K562 (cell line): ENCODE results near the gene CUL9. TPM values are rescaled to one million over a fixed set of nuclear protein-coding genes. Genes with fewer than 3 reads are reported as not detected.

Experiments
- CBX5 ChIP-seq: IDR thresholded peaks from 2 replicates; pipeline ENCODE4 v1.6.1; 2014; ENCODE audit warnings: low read depth, borderline replicate concordance
- CREM ChIP-seq: IDR thresholded peaks from 2 replicates; pipeline ENCODE4 v1.6.1; 2014; ENCODE audit warnings: antibody characterized with exemption, low read depth
- E2F3 ChIP-seq: fragments of 250-450 bp; sonication (Bioruptor Pico); IDR thresholded peaks from 2 replicates; pipeline ENCODE4 v1.4.0; 2020; ENCODE audit warnings: mild to moderate bottlenecking
- ELF4 ChIP-seq: fragments of 450-650 bp; formaldehyde crosslinking; IDR thresholded peaks from 2 replicates; pipeline ENCODE4 v1.4.0; 2022; ENCODE audit warnings: missing genetic modification characterization
- GTF2A2 ChIP-seq: IDR thresholded peaks from 2 replicates; pipeline ENCODE4 v1.6.1; 2016; ENCODE audit warnings: mild to moderate bottlenecking, missing genetic modification characterization, missing compliant biosample characterization
- MAFK ChIP-seq: IDR thresholded peaks from 2 replicates; pipeline ENCODE4 v1.6.1; 2011; ENCODE audit warnings: low read length, improper control_type of control experiment
- NR2F6 ChIP-seq: fragments of 450-650 bp; formaldehyde crosslinking; IDR thresholded peaks from 2 replicates; pipeline ENCODE4 v1.4.0; 2020; ENCODE audit warnings: mild to moderate bottlenecking
- RBM14 ChIP-seq: fragments of 200-400 bp; formaldehyde crosslinking; IDR thresholded peaks from 2 replicates; pipeline ENCODE4 v1.6.1; 2018; ENCODE audit warnings: low read depth, mild to moderate bottlenecking, low read length, moderate library complexity, borderline replicate concordance; ENCODE audit not compliant: insufficient read depth
- RBM22 ChIP-seq: fragments of 200-400 bp; formaldehyde crosslinking; IDR thresholded peaks from 2 replicates; pipeline ENCODE4 v1.6.1; 2018; ENCODE audit warnings: low read length, low read depth; ENCODE audit not compliant: poor library complexity, severe bottlenecking
- SP1 ChIP-seq: sonication (generic); formaldehyde crosslinking; IDR thresholded peaks from 2 replicates; pipeline ENCODE4 v1.8.1; 2022; ENCODE audit warnings: mild to moderate bottlenecking, missing genetic modification reagents
- YY1 ChIP-seq, 3 experiments: IDR thresholded peaks; 2 replicates each; pipeline ENCODE4 v1.6.1; 2011; ENCODE audit warnings: low read length in 2 of 3, mild to moderate bottlenecking in 2 of 3, moderate library complexity in 2 of 3, borderline replicate concordance in 1 of 3, control low read depth in 1 of 3, low read depth in 1 of 3; ENCODE audit not compliant: insufficient read depth in 3 of 3, insufficient replicate concordance in 2 of 3, control insufficient read depth in 1 of 3, insufficient read length in 1 of 3; ENCODE audit errors: extremely low read depth in 1 of 3
- ZNF12 ChIP-seq: sonication (generic); formaldehyde crosslinking; IDR thresholded peaks from 2 replicates; pipeline ENCODE4 v1.4.0; 2020; ENCODE audit warnings: mild to moderate bottlenecking, missing genetic modification reagents
- ZNF696 ChIP-seq: fragments of 250-450 bp; sonication (Bioruptor Pico); conservative IDR thresholded peaks from 2 replicates; pipeline ENCODE4 v1.4.0; 2020; ENCODE audit warnings: mild to moderate bottlenecking, moderate library complexity
- polyA plus RNA-seq, 8 experiments: library from polyadenylated mRNA; depleted of rRNA in 4 of 8; stranded (reverse) in 5 of 8; unstranded in 3 of 8; fragments of >200 nt; fragmentation: Nextera tagmentation in 2 of 8; fragmentation: Illumina TruSeq in 1 of 8; extraction: Ambion mirVana in 2 of 8; extraction: Trizol in 1 of 8; gene quantifications; 2 replicates each; pipeline versions ENCODE4 v1.2.1 to v1.2.3, GENCODE V29; 2011 to 2014; ENCODE audit warnings: inconsistent platforms in 1 of 8, missing spikeins in 1 of 8
- total RNA-seq, 7 experiments: library from RNA; depleted of rRNA in 6 of 7; stranded (reverse); fragments of >200 nt in 6 of 7; fragmentation: Illumina TruSeq in 2 of 7; extraction: Trizol in 2 of 7; gene quantifications; 2 replicates each; pipeline versions ENCODE4 v1.2.1 to v1.2.3, GENCODE V29; 2011 to 2021; ENCODE audit warnings: low replicate concordance in 1 of 7
- TF ChIP-seq, protein P1 (sequence below): fragments of 450-650 bp; formaldehyde crosslinking; IDR thresholded peaks from 2 replicates; pipeline ENCODE4 v1.4.0; 2022; ENCODE audit warnings: mild to moderate bottlenecking, moderate library complexity
- TF ChIP-seq, protein P2 (sequence below), 2 experiments: fragments of 150-350 bp in 1 of 2; IDR thresholded peaks; 2 replicates each; pipeline ENCODE4 v1.6.1; 2012 to 2016; ENCODE audit warnings: low read depth in 2 of 2, low read length in 2 of 2, mild to moderate bottlenecking in 1 of 2, moderate library complexity in 1 of 2
- TF ChIP-seq, protein P3 (sequence below): sonication (generic); formaldehyde crosslinking; IDR thresholded peaks from 2 replicates; pipeline ENCODE4 v1.8.1; 2023; ENCODE audit warnings: mild to moderate bottlenecking, missing genetic modification reagents
- TF ChIP-seq, protein P4 (sequence below): fragments of 450-650 bp; formaldehyde crosslinking; IDR thresholded peaks from 2 replicates; pipeline ENCODE4 v1.4.0; 2020; ENCODE audit warnings: mild to moderate bottlenecking, moderate library complexity
- TF ChIP-seq, protein P5 (sequence below), 2 experiments: fragments of 250-450 bp in 1 of 2; fragments of 450-650 bp in 1 of 2; sonication (Bioruptor Pico) in 1 of 2; IDR thresholded peaks; 2 replicates each; pipeline versions ENCODE4 v1.6.1 to v1.8.0; 2016 to 2021; ENCODE audit warnings: mild to moderate bottlenecking in 2 of 2, moderate library complexity in 2 of 2, missing compliant biosample characterization in 1 of 2, missing genetic modification characterization in 1 of 2

CUL9 gene
- total and polyA plus RNA-seq, 9 of the 15 experiments (the other 6 are each of a cell fraction or from before 2014, with no cell fraction given): 0.50 to 20.7 (median 6.6) TPM

DNA sequence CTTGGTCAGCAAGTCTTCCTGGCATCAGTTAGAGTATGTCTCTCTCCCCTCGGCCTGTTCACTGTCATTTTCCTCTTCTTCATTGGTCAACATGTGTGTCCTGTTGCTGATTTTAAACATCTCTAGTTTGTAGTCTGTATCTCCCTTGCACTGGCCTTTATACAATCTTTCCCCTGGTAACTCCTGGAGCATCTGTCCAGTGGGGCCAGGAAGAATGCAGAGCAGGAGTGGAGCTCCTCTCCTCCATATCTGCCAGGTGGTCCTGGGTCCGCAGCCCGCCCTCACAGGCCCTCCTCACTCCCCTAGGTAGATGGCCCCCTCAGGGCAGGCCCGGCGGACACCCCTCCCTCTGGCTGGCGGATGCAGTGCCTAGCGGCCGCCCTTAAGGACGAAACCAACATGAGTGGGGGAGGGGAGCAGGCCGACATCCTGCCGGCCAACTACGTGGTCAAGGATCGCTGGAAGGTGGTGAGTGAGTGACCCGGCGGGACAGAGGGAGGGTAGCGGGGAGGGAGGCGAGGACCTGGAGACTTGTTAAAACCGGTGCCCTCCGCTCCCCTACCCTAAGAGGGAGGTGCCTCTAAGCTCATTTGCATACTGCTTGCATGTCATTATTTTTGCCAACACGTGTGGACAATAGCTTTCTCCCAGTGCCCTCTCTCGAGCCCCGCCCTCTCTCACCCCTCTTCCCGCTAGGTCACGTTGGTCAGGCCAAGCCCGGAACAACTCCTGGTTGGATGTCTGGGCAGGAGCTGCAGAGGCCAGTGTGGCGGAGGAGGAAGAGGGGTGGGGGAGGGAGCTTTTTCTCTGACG, 64.5 kb downstream of the CUL9 start (continued):
- TF ChIP-seq RBM14: no peak
- peak; percentile 77 for TF ChIP-seq SP1 (CRISPR knock-in tag)
- no peak for TF ChIP-seq YY1 (IDR thresholded peaks at IDR 0.05; ENCODE audit: borderline replicate concordance in 1 of 3, control insufficient read depth in 1 of 3, extremely low read depth in 1 of 3, insufficient read depth in 3 of 3, insufficient read length in 1 of 3, insufficient replicate concordance in 2 of 3, low read depth in 1 of 3, low read length in 2 of 3)
- no peak for TF ChIP-seq ZNF696 (CRISPR knock-in tag)
- TF ChIP-seq NR2F6 (CRISPR knock-in tag): no peak
- no peak for TF ChIP-seq GTF2A2 (tag)
- TF ChIP-seq, protein P1, sequence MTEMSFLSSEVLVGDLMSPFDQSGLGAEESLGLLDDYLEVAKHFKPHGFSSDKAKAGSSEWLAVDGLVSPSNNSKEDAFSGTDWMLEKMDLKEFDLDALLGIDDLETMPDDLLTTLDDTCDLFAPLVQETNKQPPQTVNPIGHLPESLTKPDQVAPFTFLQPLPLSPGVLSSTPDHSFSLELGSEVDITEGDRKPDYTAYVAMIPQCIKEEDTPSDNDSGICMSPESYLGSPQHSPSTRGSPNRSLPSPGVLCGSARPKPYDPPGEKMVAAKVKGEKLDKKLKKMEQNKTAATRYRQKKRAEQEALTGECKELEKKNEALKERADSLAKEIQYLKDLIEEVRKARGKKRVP (CRISPR knock-in tag): no peak
- TF ChIP-seq, protein P2, sequence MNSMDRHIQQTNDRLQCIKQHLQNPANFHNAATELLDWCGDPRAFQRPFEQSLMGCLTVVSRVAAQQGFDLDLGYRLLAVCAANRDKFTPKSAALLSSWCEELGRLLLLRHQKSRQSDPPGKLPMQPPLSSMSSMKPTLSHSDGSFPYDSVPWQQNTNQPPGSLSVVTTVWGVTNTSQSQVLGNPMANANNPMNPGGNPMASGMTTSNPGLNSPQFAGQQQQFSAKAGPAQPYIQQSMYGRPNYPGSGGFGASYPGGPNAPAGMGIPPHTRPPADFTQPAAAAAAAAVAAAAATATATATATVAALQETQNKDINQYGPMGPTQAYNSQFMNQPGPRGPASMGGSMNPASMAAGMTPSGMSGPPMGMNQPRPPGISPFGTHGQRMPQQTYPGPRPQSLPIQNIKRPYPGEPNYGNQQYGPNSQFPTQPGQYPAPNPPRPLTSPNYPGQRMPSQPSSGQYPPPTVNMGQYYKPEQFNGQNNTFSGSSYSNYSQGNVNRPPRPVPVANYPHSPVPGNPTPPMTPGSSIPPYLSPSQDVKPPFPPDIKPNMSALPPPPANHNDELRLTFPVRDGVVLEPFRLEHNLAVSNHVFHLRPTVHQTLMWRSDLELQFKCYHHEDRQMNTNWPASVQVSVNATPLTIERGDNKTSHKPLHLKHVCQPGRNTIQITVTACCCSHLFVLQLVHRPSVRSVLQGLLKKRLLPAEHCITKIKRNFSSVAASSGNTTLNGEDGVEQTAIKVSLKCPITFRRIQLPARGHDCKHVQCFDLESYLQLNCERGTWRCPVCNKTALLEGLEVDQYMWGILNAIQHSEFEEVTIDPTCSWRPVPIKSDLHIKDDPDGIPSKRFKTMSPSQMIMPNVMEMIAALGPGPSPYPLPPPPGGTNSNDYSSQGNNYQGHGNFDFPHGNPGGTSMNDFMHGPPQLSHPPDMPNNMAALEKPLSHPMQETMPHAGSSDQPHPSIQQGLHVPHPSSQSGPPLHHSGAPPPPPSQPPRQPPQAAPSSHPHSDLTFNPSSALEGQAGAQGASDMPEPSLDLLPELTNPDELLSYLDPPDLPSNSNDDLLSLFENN (IDR thresholded peaks at IDR 0.05; ENCODE audit: low read depth in 2 of 2, low read length in 2 of 2): no peak
- TF ChIP-seq, protein P3, sequence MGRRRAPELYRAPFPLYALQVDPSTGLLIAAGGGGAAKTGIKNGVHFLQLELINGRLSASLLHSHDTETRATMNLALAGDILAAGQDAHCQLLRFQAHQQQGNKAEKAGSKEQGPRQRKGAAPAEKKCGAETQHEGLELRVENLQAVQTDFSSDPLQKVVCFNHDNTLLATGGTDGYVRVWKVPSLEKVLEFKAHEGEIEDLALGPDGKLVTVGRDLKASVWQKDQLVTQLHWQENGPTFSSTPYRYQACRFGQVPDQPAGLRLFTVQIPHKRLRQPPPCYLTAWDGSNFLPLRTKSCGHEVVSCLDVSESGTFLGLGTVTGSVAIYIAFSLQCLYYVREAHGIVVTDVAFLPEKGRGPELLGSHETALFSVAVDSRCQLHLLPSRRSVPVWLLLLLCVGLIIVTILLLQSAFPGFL (CRISPR knock-in tag): no peak
- TF ChIP-seq, protein P4, sequence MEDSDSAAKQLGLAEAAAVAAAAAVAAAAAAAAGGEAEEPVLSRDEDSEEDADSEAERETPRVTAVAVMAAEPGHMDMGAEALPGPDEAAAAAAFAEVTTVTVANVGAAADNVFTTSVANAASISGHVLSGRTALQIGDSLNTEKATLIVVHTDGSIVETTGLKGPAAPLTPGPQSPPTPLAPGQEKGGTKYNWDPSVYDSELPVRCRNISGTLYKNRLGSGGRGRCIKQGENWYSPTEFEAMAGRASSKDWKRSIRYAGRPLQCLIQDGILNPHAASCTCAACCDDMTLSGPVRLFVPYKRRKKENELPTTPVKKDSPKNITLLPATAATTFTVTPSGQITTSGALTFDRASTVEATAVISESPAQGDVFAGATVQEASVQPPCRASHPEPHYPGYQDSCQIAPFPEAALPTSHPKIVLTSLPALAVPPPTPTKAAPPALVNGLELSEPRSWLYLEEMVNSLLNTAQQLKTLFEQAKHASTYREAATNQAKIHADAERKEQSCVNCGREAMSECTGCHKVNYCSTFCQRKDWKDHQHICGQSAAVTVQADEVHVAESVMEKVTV: no peak
- no peak for TF ChIP-seq RBM22
- TF ChIP-seq E2F3: 0 out of 2 replicates have a peak, but pooled peaks have one; percentile 17
- no peak for TF ChIP-seq ELF4 (CRISPR knock-in tag)
- no peak for TF ChIP-seq ZNF12 (CRISPR knock-in tag)
- no peak for TF ChIP-seq CBX5
- TF ChIP-seq, protein P5, sequence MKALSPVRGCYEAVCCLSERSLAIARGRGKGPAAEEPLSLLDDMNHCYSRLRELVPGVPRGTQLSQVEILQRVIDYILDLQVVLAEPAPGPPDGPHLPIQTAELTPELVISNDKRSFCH (CRISPR knock-in tag; IDR thresholded peaks at IDR 0.05): no peak
- TF ChIP-seq, protein P5 (tag; IDR thresholded peaks at IDR 0.05): peak; percentile 53; the same call in 1 of the 2 replicates
- no peak for TF ChIP-seq CREM
- 0 out of 2 replicates have a peak, but pooled peaks have one; percentile 11 for TF ChIP-seq MAFK
